IMR-90 (cell line): ENCODE data around the gene L1CAM.

Experiments used
- CEBPB ChIP-seq: IDR thresholded peaks from 2 replicates; pipeline ENCODE4 v1.6.1; 2012; ENCODE audit warnings: low read depth, low read length, improper control_type of control experiment
- CTCF ChIP-seq: conservative IDR thresholded peaks from 2 replicates; pipeline ENCODE4 v1.5.1; 2012; ENCODE audit warnings: mild to moderate bottlenecking, low read depth, low read length, improper control_type of control experiment
- MXI1 ChIP-seq: IDR thresholded peaks from 2 replicates; pipeline ENCODE4 v1.6.1; 2012; ENCODE audit warnings: low read depth, mild to moderate bottlenecking, low read length, moderate library complexity, borderline replicate concordance
- NFE2L2 ChIP-seq: fragments of 150-350 bp; IDR thresholded peaks from 2 replicates; pipeline ENCODE4 v1.6.1; 2016; ENCODE audit warnings: low read depth, mild to moderate bottlenecking, low read length
- POLR2A ChIP-seq: IDR thresholded peaks from 2 replicates; pipeline ENCODE4 v1.6.1; 2012; ENCODE audit warnings: mild to moderate bottlenecking, low read depth, low read length
- RAD21 ChIP-seq: IDR thresholded peaks from 2 replicates; pipeline ENCODE4 v1.6.1; 2012; ENCODE audit warnings: low read length, improper control_type of control experiment
- SMC3 ChIP-seq: fragments of 150-350 bp; IDR thresholded peaks from 2 replicates; pipeline ENCODE4 v1.6.1; 2016; ENCODE audit warnings: low read depth, mild to moderate bottlenecking, antibody characterized with exemption, low read length, moderate library complexity

DNA sequence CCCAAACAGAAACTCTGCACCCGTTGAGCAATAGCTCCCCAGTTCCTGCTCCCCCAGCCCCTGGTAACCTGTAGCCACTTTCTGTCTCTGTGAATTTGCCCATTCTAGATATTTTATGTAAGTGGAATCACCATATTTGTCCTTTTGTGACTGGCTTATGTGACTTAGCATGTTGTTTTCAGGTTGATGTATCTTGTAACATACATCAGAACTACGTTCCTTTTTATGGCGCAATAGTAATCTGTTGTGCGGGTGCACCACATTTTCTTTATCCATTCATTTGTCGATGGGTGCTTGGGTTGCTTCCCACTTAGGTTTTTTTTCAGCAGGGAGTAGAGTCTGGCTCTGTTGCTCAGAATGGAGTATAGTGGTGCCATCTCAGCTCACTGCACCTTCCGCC is 49.1 kb downstream of the L1CAM start:
- TF ChIP-seq CTCF (no peak), RAD21 (no peak), POLR2A (no peak), NFE2L2 (no peak), SMC3 (no peak), CEBPB (peak; percentile 71), MXI1 (no peak)
